Aortic smooth muscle cell (primary cell): ENCODE results near the gene CCDC148. TPM values are rescaled to one million over a fixed set of nuclear protein-coding genes. Genes with fewer than 3 reads are reported as not detected.

ENCODE experiments used
- total RNA-seq: library from RNA; depleted of rRNA; stranded (reverse); fragments of >200 nt; gene quantifications from 2 replicates; pipeline ENCODE4 v1.2.3, GENCODE V29; 2014

The CCDC148 gene
- total RNA-seq: 0.26 and 0.37 TPM in 2 replicates

GRCh38 chr2:158456309-158457066 is at the start of gene CCDC148, which contains the start of gene PKP4:
Gene CCDC148 (minus strand): TSS chr2:158456753. CDS start chr2:158456439, 314 bp downstream.
Gene PKP4 (plus strand): TSS chr2:158456952. CDS start chr2:158533185, 76,233 bp downstream.

Other genes starting within 250 kb of the CCDC148 start
- 21.9 and 28.9 TPM in 2 replicates for gene PKP4, start 199 bp upstream of the CCDC148 start, total RNA-seq